ENCODE data around the gene SYNJ2. TPM values are rescaled to one million over a fixed set of nuclear protein-coding genes. Genes with fewer than 3 reads are reported as not detected.

SYNJ2 gene
- total and polyA plus RNA-seq, 2 experiments from 2014 or later: 2.8 to 5.6 TPM

- no peak for TF ChIP-seq CREB1 (CRISPR knock-in tag; IDR thresholded peaks at IDR 0.05; ENCODE audit: low read depth)
- no peak for TF ChIP-seq EZH2phosphoT487 (IDR thresholded peaks at IDR 0.05; ENCODE audit: unreplicated experiment)
- no peak for TF ChIP-seq POLR2AphosphoS5 (IDR thresholded peaks at IDR 0.05; ENCODE audit: low read depth)
- no peak for TF ChIP-seq JUNB (IDR thresholded peaks at IDR 0.05; ENCODE audit: unreplicated experiment)
- no peak for TF ChIP-seq REST (IDR thresholded peaks at IDR 0.05; ENCODE audit: unreplicated experiment)
- TF ChIP-seq NANOG (IDR thresholded peaks at IDR 0.05; ENCODE audit: borderline replicate concordance): no peak
Measured at GRCh38 chr6:158032354-158032733, 50.7 kb downstream of the SYNJ2 start (continued).

- Mint-ChIP-seq H3K27me3 (ENCODE audit: insufficient read depth, low read depth, poor library complexity) (peaks cover 2% of the 10 kb centered on the region), H3K9me3 (no peaks in the 10 kb centered on the region), H3K4me3 (no peak overlapping the region), H3K4me1 (peaks cover 11% of the 10 kb centered on the region), H3K27ac (no peak overlapping the region), H3K36me3 (ENCODE audit: low read depth) (peaks cover 13% of the 10 kb centered on the region)
- H3K4me2 ChIP-seq: no peak overlapping the region
- no peak for DNase-seq (ENCODE audit: low spot score)
- H3K4me3 ChIP-seq: no peak overlapping the region
- ATAC-seq: no peak
- H3K79me2 ChIP-seq (replicated peaks; ENCODE audit: insufficient read depth): no peaks in the 10 kb centered on the region
- H3K27me3 ChIP-seq (ENCODE audit: insufficient read depth): no peaks in the 10 kb centered on the region
- H2AFZ ChIP-seq: no peak overlapping the region
- H3K4me1 ChIP-seq (ENCODE audit: insufficient read depth): no peaks in the 10 kb centered on the region
- no peaks in the 10 kb centered on the region for H4K20me1 ChIP-seq (replicated peaks; ENCODE audit: insufficient read depth)
- no peaks in the 10 kb centered on the region for H3K9me2 ChIP-seq (ENCODE audit: insufficient read depth)
- no peaks in the 10 kb centered on the region for H3K36me3 ChIP-seq (ENCODE audit: insufficient read depth)
- H3F3A ChIP-seq (replicated peaks; ENCODE audit: low read depth): no peaks in the 10 kb centered on the region
- no peak overlapping the region for H3K27ac ChIP-seq (ENCODE audit: low read depth)
- TF ChIP-seq EZH2phosphoT487 (IDR thresholded peaks at IDR 0.05; ENCODE audit: unreplicated experiment) (no peak), ZNF114 (CRISPR knock-in tag; IDR thresholded peaks at IDR 0.05) (no peak), NANOG (IDR thresholded peaks at IDR 0.05; ENCODE audit: borderline replicate concordance) (no peak), JUNB (IDR thresholded peaks at IDR 0.05; ENCODE audit: unreplicated experiment) (no peak), STAT1 (IDR thresholded peaks at IDR 0.05; ENCODE audit: unreplicated experiment) (no peak), ZNF331 (CRISPR knock-in tag; IDR thresholded peaks at IDR 0.05; ENCODE audit: low read depth) (no peak), REST (IDR thresholded peaks at IDR 0.05; ENCODE audit: unreplicated experiment) (no peak), CREB1 (CRISPR knock-in tag; IDR thresholded peaks at IDR 0.05; ENCODE audit: low read depth) (no peak), ETS1 (IDR thresholded peaks at IDR 0.05) (no peak)
Measured at GRCh38 chr6:158033077-158033750, 51.6 kb downstream of the SYNJ2 start.

Measured in GM23338 (cell line).